ENCODE results near the gene CAPN2. TPM values are rescaled to one million over a fixed set of nuclear protein-coding genes. Genes with fewer than 3 reads are reported as not detected.
A peak's percentile ranks its signal among the peaks of the same experiment; 100 is the strongest.

Gene CAPN2
- total RNA-seq, 4 donors from 2014 or later: 160 to 207 (median 177) TPM

DNA sequence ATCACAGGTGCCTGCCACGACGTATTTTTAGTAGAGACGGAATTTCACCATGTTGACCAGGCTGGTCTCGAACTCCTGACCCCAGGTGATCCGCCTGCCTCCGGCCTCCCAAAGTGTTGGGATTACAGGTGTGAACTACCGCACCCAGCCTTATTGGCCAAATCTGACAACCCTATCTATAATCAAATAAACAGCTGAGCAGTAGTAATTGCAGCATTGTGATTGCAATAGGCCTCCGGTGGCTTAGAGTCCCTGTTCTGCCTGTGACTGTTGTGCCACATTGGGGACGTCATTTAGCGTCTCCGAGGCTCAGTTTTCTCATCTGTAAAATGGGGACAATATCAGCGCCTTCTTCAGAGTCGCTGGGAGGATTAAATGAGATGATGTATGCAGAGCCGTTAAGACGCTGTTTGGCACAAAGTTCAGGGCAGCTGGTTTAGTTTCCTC, 569 bp upstream of the CAPN2 start:
- no peak for DNase-seq (ENCODE audit: low spot score in 2 of 2)
- no peak for TF ChIP-seq EP300 (IDR thresholded peaks at IDR 0.05)
- TF ChIP-seq, protein P1, sequence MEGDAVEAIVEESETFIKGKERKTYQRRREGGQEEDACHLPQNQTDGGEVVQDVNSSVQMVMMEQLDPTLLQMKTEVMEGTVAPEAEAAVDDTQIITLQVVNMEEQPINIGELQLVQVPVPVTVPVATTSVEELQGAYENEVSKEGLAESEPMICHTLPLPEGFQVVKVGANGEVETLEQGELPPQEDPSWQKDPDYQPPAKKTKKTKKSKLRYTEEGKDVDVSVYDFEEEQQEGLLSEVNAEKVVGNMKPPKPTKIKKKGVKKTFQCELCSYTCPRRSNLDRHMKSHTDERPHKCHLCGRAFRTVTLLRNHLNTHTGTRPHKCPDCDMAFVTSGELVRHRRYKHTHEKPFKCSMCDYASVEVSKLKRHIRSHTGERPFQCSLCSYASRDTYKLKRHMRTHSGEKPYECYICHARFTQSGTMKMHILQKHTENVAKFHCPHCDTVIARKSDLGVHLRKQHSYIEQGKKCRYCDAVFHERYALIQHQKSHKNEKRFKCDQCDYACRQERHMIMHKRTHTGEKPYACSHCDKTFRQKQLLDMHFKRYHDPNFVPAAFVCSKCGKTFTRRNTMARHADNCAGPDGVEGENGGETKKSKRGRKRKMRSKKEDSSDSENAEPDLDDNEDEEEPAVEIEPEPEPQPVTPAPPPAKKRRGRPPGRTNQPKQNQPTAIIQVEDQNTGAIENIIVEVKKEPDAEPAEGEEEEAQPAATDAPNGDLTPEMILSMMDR (IDR thresholded peaks at IDR 0.05): no peak
- no peak for TF ChIP-seq POLR2A (IDR thresholded peaks at IDR 0.05)
- no peaks in the 10 kb centered on the region for H3K9me3 ChIP-seq
- H3K4me3 ChIP-seq: peak overlapping the region; percentile 16 to 96 (median 69)
- 72 to 73% methylated on average over 14 to 15 of the region's 15 CpGs for WGBS, 2 donors
- no peaks in the 10 kb centered on the region for H3K36me3 ChIP-seq
- H3K27ac ChIP-seq: peak overlapping the region; percentile 71 to 97 (median 94)
- H3K4me1 ChIP-seq: peaks cover 0 to 64% (median 43%) of the 10 kb centered on the region in 4 donors
- H3K27me3 ChIP-seq: no peaks in the 10 kb centered on the region

DNA sequence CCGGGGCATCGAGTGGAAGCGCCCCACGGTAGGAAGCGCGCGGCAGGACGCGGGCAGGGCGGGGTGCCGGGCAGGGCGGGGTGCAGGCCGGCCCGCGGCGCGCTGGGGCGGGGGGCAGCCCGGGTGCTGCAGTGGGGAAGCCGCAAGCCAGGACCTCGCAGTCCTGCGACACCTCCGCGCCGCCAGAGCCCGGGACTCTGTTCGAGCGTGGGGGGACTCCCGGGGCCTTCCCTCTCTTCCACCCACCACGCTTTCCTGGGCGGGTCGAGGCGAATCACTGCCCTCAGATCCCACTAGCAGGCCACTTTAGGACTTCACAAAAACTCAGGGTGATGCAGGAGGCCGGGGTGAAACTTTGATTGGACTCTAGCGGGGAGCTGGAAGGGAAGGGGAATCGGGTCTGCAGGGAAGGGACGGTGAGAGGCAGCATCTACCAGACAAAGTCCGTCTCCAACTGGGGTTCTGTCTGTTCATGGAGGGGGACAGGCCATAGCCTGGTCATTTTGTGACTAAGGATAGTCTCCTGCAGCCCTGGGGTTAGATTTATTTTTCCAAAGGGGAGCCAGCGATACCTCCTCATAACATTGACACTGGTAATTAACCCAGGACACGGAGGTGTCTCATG, 623 bp downstream of the CAPN2 start:
- Histone ChIP-seq H3K9me3 (no peaks in the 10 kb centered on the region), H3K36me3 (peaks cover 0 to 10% (median 0%) of the 10 kb centered on the region in 3 donors), H3K4me1 (peaks cover 0 to 64% (median 38%) of the 10 kb centered on the region in 4 donors), H3K4me3 (peak overlapping the region; percentile 58 to 96 (median 86)), H3K27me3 (no peaks in the 10 kb centered on the region), H3K27ac (peak overlapping the region; percentile 71 to 99 (median 96))
- DNase-seq (ENCODE audit: low spot score in 2 of 2): peak in 1 of 2 donors; percentile 21
- no peak for TF ChIP-seq POLR2A (IDR thresholded peaks at IDR 0.05)
- TF ChIP-seq, protein P1 (IDR thresholded peaks at IDR 0.05): no peak
- no peak for TF ChIP-seq EP300 (IDR thresholded peaks at IDR 0.05)
- 1 to 3% methylated on average over 15 to 20 of the region's 40 CpGs for WGBS, 2 donors

DNA sequence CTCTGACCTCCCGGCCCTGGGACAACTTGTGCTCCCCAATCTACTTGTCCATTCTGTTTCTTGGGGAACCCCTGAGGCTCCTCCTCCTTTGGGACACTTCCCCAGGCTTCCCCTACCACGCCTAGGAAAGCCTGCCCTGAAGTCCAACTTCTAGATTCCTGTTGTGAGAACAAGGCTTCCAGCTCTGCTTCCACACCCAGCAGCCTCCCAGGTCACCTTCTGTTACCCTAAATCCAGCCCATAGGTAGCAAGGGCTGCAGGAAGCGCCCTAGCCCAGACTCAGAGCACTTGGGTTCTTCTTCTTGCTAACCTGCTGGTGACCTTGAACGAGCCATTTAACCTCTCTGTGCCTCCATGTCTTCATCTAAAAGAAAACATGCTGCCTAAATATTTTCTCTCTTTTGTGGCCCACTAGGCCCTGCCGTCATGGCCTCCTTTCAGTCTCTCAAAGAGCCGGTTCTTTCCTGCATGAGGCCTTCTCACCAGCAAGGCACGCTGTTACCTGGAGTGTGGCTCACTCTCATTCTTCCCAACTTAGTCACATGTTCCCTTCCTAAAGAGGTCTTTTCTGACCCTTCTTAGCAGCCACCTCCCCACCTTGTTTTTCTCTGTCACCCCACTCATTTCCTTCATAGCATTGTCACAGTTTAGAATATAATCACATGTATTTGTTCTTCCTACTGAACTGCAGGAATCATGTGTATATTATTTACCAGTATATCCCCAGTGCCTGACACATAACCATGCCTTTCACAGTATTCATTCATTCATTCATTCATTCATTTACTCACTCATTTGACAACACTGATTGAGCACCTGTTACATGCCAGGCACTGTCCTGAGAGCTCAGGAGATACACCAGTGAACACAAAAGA, 1.4 kb downstream of the CAPN2 start:
- H3K4me3 ChIP-seq: peak overlapping the region; percentile 58 to 96 (median 86)
- peaks cover 0 to 65% (median 34%) of the 10 kb centered on the region in 4 donors for H3K4me1 ChIP-seq
- peak overlapping the region in 3 of 4 donors; percentile 95 to 99 (median 97) for H3K27ac ChIP-seq
- H3K27me3 ChIP-seq: no peaks in the 10 kb centered on the region
- peaks cover 0 to 18% (median 0%) of the 10 kb centered on the region in 3 donors for H3K36me3 ChIP-seq
- DNase-seq (ENCODE audit: low spot score in 2 of 2): no peak
- no peaks in the 10 kb centered on the region for H3K9me3 ChIP-seq
- TF ChIP-seq POLR2A (IDR thresholded peaks at IDR 0.05) (no peak), EP300 (IDR thresholded peaks at IDR 0.05) (no peak)
- TF ChIP-seq, protein P1 (IDR thresholded peaks at IDR 0.05): no peak
- 29 to 31% methylated on average over 7 of the region's 7 CpGs for WGBS, 2 donors

DNA sequence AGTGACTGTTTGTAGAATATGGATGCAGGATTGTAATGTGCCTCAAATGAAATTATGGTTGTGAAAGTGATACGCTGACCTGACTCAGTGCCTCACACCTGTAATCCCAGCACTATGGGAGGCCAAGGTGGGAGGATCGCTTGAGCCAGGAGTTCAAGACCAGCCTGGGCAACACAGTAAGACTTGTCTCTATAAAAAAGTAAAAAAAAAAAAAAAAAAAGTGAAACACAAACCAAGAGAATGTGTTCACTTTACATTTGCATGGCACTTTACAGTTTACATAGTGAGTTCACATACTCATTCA, 2.0 kb downstream of the CAPN2 start:
- H3K27ac ChIP-seq: peak overlapping the region in 2 of 4 donors; percentile 18 to 99
- TF ChIP-seq EP300 (IDR thresholded peaks at IDR 0.05): no peak
- TF ChIP-seq, protein P1 (IDR thresholded peaks at IDR 0.05): no peak
- no peak for TF ChIP-seq POLR2A (IDR thresholded peaks at IDR 0.05)
- no peak for DNase-seq (ENCODE audit: low spot score in 2 of 2)
- H3K4me3 ChIP-seq: no peak overlapping the region
- no peaks in the 10 kb centered on the region for H3K27me3 ChIP-seq
- no peaks in the 10 kb centered on the region for H3K9me3 ChIP-seq
- H3K4me1 ChIP-seq: peaks cover 0 to 65% (median 34%) of the 10 kb centered on the region in 4 donors
- peaks cover 0 to 24% (median 0%) of the 10 kb centered on the region in 3 donors for H3K36me3 ChIP-seq
- WGBS, 2 donors: 93 to 98% methylated on average over 2 of the region's 2 CpGs
